ENCODE measurements around the gene LEMD3. TPM values are rescaled to one million over a fixed set of nuclear protein-coding genes. Genes with fewer than 3 reads are reported as not detected.

Gene LEMD3
- total and polyA plus RNA-seq, 2 experiments from 2014 or later, result 15.4 to 56.7 TPM

DNA sequence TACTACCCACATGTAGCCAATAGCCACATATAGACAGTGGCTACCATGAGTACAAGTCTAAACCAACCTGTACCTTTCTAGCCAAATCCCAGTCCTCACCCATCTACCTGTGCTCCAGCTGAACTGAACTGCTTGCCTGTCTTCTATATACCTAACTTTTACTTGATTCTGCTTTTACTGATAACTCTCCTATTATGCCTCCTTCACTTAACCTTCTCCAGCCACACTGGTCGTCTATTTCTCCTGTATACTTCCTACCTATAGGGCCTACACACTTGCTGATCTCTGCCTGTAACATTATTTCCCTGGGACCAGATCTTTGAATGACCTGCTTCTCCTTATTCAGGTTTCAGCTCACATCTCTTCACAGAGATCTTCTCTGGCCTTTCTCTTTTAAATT is 83.1 kb downstream of the LEMD3 start:
- H3K4me1 Mint-ChIP-seq, result peaks cover 2% of the 10 kb centered on the region; the same call in 2 of the 3 replicates

More for the DNA sequence above, 83.1 kb downstream of the LEMD3 start:
- no peaks in the 10 kb centered on the region for H3K36me3 ChIP-seq (ENCODE audit: insufficient read depth)
- H4K20me1 ChIP-seq (replicated peaks; ENCODE audit: insufficient read depth), result no peaks in the 10 kb centered on the region
- Mint-ChIP-seq H3K27ac (no peak overlapping the region), H3K9me3 (no peaks in the 10 kb centered on the region), H3K36me3 (ENCODE audit: low read depth) (no peaks in the 10 kb centered on the region), H3K27me3 (ENCODE audit: insufficient read depth, low read depth, poor library complexity) (no peaks in the 10 kb centered on the region), H3K4me3 (no peak overlapping the region)
- H2AFZ ChIP-seq, result no peak overlapping the region
- H3K4me2 ChIP-seq, result no peak overlapping the region
- H3F3A ChIP-seq (replicated peaks; ENCODE audit: low read depth), result no peaks in the 10 kb centered on the region
- H3K4me1 ChIP-seq (ENCODE audit: insufficient read depth), result no peaks in the 10 kb centered on the region
- H3K27ac ChIP-seq (ENCODE audit: low read depth), result no peak overlapping the region
- no peak overlapping the region for H3K4me3 ChIP-seq
- H3K27me3 ChIP-seq (ENCODE audit: insufficient read depth), result no peaks in the 10 kb centered on the region
- H3K9me2 ChIP-seq (ENCODE audit: insufficient read depth), result no peaks in the 10 kb centered on the region
- no peak for DNase-seq (ENCODE audit: low spot score)
- TF ChIP-seq NANOG (IDR thresholded peaks at IDR 0.05; ENCODE audit: borderline replicate concordance) (no peak), ZNF114 (CRISPR knock-in tag; IDR thresholded peaks at IDR 0.05) (no peak), ZNF331 (CRISPR knock-in tag; IDR thresholded peaks at IDR 0.05; ENCODE audit: low read depth) (no peak), CTCF (conservative IDR thresholded peaks at IDR 0.05; ENCODE audit: low read depth in 2 of 2) (no peak), CREB1 (CRISPR knock-in tag; IDR thresholded peaks at IDR 0.05; ENCODE audit: low read depth) (no peak), POLR2AphosphoS5 (IDR thresholded peaks at IDR 0.05; ENCODE audit: low read depth) (no peak), EZH2phosphoT487 (IDR thresholded peaks at IDR 0.05; ENCODE audit: unreplicated experiment) (no peak), JUNB (IDR thresholded peaks at IDR 0.05; ENCODE audit: unreplicated experiment) (no peak), STAT1 (IDR thresholded peaks at IDR 0.05; ENCODE audit: unreplicated experiment) (no peak), ETS1 (IDR thresholded peaks at IDR 0.05) (no peak), EZH2 (IDR thresholded peaks at IDR 0.05; ENCODE audit: low read depth, unreplicated experiment) (no peak)
- TF ChIP-seq, protein P1, sequence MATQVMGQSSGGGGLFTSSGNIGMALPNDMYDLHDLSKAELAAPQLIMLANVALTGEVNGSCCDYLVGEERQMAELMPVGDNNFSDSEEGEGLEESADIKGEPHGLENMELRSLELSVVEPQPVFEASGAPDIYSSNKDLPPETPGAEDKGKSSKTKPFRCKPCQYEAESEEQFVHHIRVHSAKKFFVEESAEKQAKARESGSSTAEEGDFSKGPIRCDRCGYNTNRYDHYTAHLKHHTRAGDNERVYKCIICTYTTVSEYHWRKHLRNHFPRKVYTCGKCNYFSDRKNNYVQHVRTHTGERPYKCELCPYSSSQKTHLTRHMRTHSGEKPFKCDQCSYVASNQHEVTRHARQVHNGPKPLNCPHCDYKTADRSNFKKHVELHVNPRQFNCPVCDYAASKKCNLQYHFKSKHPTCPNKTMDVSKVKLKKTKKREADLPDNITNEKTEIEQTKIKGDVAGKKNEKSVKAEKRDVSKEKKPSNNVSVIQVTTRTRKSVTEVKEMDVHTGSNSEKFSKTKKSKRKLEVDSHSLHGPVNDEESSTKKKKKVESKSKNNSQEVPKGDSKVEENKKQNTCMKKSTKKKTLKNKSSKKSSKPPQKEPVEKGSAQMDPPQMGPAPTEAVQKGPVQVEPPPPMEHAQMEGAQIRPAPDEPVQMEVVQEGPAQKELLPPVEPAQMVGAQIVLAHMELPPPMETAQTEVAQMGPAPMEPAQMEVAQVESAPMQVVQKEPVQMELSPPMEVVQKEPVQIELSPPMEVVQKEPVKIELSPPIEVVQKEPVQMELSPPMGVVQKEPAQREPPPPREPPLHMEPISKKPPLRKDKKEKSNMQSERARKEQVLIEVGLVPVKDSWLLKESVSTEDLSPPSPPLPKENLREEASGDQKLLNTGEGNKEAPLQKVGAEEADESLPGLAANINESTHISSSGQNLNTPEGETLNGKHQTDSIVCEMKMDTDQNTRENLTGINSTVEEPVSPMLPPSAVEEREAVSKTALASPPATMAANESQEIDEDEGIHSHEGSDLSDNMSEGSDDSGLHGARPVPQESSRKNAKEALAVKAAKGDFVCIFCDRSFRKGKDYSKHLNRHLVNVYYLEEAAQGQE (IDR thresholded peaks at IDR 0.05; ENCODE audit: unreplicated experiment), result no peak
- TF ChIP-seq, protein P2, sequence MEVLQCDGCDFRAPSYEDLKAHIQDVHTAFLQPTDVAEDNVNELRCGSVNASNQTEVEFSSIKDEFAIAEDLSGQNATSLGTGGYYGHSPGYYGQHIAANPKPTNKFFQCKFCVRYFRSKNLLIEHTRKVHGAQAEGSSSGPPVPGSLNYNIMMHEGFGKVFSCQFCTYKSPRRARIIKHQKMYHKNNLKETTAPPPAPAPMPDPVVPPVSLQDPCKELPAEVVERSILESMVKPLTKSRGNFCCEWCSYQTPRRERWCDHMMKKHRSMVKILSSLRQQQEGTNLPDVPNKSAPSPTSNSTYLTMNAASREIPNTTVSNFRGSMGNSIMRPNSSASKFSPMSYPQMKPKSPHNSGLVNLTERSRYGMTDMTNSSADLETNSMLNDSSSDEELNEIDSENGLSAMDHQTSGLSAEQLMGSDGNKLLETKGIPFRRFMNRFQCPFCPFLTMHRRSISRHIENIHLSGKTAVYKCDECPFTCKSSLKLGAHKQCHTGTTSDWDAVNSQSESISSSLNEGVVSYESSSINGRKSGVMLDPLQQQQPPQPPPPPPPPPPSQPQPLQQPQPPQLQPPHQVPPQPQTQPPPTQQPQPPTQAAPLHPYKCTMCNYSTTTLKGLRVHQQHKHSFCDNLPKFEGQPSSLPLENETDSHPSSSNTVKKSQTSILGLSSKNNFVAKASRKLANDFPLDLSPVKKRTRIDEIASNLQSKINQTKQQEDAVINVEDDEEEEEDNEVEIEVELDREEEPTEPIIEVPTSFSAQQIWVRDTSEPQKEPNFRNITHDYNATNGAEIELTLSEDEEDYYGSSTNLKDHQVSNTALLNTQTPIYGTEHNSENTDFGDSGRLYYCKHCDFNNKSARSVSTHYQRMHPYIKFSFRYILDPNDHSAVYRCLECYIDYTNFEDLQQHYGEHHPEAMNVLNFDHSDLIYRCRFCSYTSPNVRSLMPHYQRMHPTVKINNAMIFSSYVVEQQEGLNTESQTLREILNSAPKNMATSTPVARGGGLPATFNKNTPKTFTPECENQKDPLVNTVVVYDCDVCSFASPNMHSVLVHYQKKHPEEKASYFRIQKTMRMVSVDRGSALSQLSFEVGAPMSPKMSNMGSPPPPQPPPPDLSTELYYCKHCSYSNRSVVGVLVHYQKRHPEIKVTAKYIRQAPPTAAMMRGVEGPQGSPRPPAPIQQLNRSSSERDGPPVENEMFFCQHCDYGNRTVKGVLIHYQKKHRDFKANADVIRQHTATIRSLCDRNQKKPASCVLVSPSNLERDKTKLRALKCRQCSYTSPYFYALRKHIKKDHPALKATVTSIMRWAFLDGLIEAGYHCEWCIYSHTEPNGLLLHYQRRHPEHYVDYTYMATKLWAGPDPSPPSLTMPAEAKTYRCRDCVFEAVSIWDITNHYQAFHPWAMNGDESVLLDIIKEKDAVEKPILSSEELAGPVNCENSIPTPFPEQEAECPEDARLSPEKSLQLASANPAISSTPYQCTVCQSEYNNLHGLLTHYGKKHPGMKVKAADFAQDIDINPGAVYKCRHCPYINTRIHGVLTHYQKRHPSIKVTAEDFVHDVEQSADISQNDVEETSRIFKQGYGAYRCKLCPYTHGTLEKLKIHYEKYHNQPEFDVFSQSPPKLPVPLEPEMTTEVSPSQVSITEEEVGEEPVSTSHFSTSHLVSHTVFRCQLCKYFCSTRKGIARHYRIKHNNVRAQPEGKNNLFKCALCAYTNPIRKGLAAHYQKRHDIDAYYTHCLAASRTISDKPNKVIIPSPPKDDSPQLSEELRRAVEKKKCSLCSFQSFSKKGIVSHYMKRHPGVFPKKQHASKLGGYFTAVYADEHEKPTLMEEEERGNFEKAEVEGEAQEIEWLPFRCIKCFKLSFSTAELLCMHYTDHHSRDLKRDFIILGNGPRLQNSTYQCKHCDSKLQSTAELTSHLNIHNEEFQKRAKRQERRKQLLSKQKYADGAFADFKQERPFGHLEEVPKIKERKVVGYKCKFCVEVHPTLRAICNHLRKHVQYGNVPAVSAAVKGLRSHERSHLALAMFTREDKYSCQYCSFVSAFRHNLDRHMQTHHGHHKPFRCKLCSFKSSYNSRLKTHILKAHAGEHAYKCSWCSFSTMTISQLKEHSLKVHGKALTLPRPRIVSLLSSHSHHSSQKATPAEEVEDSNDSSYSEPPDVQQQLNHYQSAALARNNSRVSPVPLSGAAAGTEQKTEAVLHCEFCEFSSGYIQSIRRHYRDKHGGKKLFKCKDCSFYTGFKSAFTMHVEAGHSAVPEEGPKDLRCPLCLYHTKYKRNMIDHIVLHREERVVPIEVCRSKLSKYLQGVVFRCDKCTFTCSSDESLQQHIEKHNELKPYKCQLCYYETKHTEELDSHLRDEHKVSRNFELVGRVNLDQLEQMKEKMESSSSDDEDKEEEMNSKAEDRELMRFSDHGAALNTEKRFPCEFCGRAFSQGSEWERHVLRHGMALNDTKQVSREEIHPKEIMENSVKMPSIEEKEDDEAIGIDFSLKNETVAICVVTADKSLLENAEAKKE (CRISPR knock-in tag; IDR thresholded peaks at IDR 0.05), result no peak
- H3K79me2 ChIP-seq (replicated peaks; ENCODE audit: insufficient read depth), result no peaks in the 10 kb centered on the region
- no peak for ATAC-seq
